IMR-90 (cell line): Measurements from ENCODE around the gene MEIS3. TPM values are rescaled to one million over a fixed set of nuclear protein-coding genes. Genes with fewer than 3 reads are reported as not detected.
"Not testable (repeated sequence)": the region's sequence is repeated elsewhere in the genome, so short reads cannot be mapped to it uniquely, and the experiment has no call there.

Source experiments
- ATAC-seq: fragments of 200-7000 bp; cut with Tn5 transposase; 2 replicates; pipeline ENCODE4 v1.9.1; 2020; ENCODE audit warnings: low read depth, mild to moderate bottlenecking, moderate library complexity
- BruUV-seq: library from RNA; stranded (reverse); fragments of 400-500 nt; replicated peaks from 2 replicates; lab custom pipeline; 2021; lab: Mats Ljungman, UMichigan
- CTCF ChIA-PET: fragments of 300-600 bp; formaldehyde crosslinking; extraction: SDS; loops from one replicate; lab custom pipeline; 2021; ENCODE audit warnings: antibody characterized with exemption; lab: Yijun Ruan, JAX
- POLR2A ChIA-PET: fragments of 300-600 bp; sonication (Branson Sonifier 250); formaldehyde crosslinking; loops from one replicate; lab custom pipeline; 2022; ENCODE audit warnings: antibody characterized with exemption; ENCODE audit not compliant: unreplicated experiment; lab: Charles Lee
- DNase-seq: peaks from one replicate; pipeline ENCODE4 v3.0.0; 2013
- H2AFZ ChIP-seq: replicated peaks from 2 replicates; pipeline ENCODE3; 2013; ENCODE audit warnings: low read length, mild to moderate bottlenecking; ENCODE audit not compliant: poor library complexity
- H2AK5ac ChIP-seq: 2 replicates; pipeline ENCODE4 v1.6.1; 2013; ENCODE audit warnings: low read depth, low read length, inconsistent platforms
- H2AK9ac ChIP-seq: replicated peaks from 2 replicates; pipeline ENCODE3; 2013; ENCODE audit warnings: mild to moderate bottlenecking, low read depth, low read length, moderate library complexity; ENCODE audit not compliant: poor library complexity
- H2BK120ac ChIP-seq: 2 replicates; pipeline ENCODE4 v1.6.1; 2013; ENCODE audit warnings: low read depth, low read length, inconsistent platforms
- H2BK15ac ChIP-seq: 3 replicates; pipeline ENCODE4 v1.6.1; 2013; ENCODE audit warnings: low read depth, low read length, inconsistent platforms
- H2BK20ac ChIP-seq: 2 replicates; pipeline ENCODE4 v1.6.1; 2013; ENCODE audit warnings: low read depth, mild to moderate bottlenecking, inconsistent platforms, low read length, moderate library complexity
- H2BK5ac ChIP-seq: 2 replicates; pipeline ENCODE4 v1.6.1; 2013; ENCODE audit warnings: mild to moderate bottlenecking, low read depth, low read length, inconsistent platforms; ENCODE audit not compliant: poor library complexity, severe bottlenecking
- H3K14ac ChIP-seq: replicated peaks from 2 replicates; pipeline ENCODE4 v1.6.1; 2013; ENCODE audit warnings: low read depth, low read length, inconsistent platforms
- H3K18ac ChIP-seq: 2 replicates; pipeline ENCODE4 v1.6.1; 2013; ENCODE audit warnings: low read depth, low read length, control low read depth
- H3K23ac ChIP-seq: 2 replicates; pipeline ENCODE4 v1.6.1; 2013; ENCODE audit warnings: low read depth, low read length, inconsistent platforms
- H3K27ac ChIP-seq: 2 replicates; pipeline ENCODE4 v1.5.1; 2013; ENCODE audit warnings: mild to moderate bottlenecking, control low read depth, low read length; ENCODE audit not compliant: insufficient read depth
- H3K27me3 ChIP-seq: 2 replicates; pipeline ENCODE4 v1.6.1; 2013; ENCODE audit warnings: low read length; ENCODE audit not compliant: control insufficient read depth, insufficient read depth
- H3K36me3 ChIP-seq: 2 replicates; pipeline ENCODE4 v1.6.1; 2013; ENCODE audit warnings: low read length, mixed read lengths; ENCODE audit not compliant: control insufficient read depth, insufficient read depth
- H3K4ac ChIP-seq: 2 replicates; pipeline ENCODE4 v1.6.1; 2013; ENCODE audit warnings: low read depth, low read length, inconsistent platforms
- H3K4me1 ChIP-seq: 2 replicates; pipeline ENCODE4 v1.6.1; 2013; ENCODE audit warnings: low read length, mixed read lengths; ENCODE audit not compliant: control insufficient read depth, insufficient read depth
- H3K4me2 ChIP-seq: 2 replicates; pipeline ENCODE4 v1.6.1; 2013; ENCODE audit warnings: low read depth, mild to moderate bottlenecking, control low read depth, low read length, moderate library complexity
- H3K4me3 ChIP-seq: 2 replicates; pipeline ENCODE4 v1.5.1; 2013; ENCODE audit warnings: low read depth, mild to moderate bottlenecking, control low read depth, low read length, moderate library complexity; ENCODE audit not compliant: insufficient read depth
- H3K56ac ChIP-seq: 2 replicates; pipeline ENCODE4 v1.6.1; 2013; ENCODE audit warnings: low read length, inconsistent platforms; ENCODE audit not compliant: insufficient read depth; ENCODE audit errors: extremely low read depth
- H3K79me1 ChIP-seq, 2 experiments: 2 replicates each; pipeline ENCODE4 v1.6.1; 2013; ENCODE audit warnings: low read length in 2 of 2, inconsistent platforms in 1 of 2, low read depth in 1 of 2
- H3K9ac ChIP-seq: 2 replicates; pipeline ENCODE4 v1.6.1; 2013; ENCODE audit warnings: low read depth, low read length, control low read depth
- H3K9me1 ChIP-seq: 2 replicates; pipeline ENCODE4 v1.6.1; 2013; ENCODE audit warnings: low read length, inconsistent platforms; ENCODE audit not compliant: insufficient read depth
- H3K9me3 ChIP-seq: 2 replicates; pipeline ENCODE4 v1.6.1; 2013; ENCODE audit warnings: low read length; ENCODE audit not compliant: control insufficient read depth, insufficient read depth
- H4K20me1 ChIP-seq: 2 replicates; pipeline ENCODE4 v1.6.1; 2013; ENCODE audit warnings: low read length, inconsistent platforms; ENCODE audit not compliant: insufficient read depth
- H4K5ac ChIP-seq: 2 replicates; pipeline ENCODE4 v1.6.1; 2013; ENCODE audit warnings: mild to moderate bottlenecking, low read depth, low read length, control low read depth
- H4K8ac ChIP-seq, 2 experiments: 2 replicates each; pipeline ENCODE4 v1.6.1; 2013; ENCODE audit warnings: low read depth in 2 of 2, low read length in 2 of 2, control low read depth in 1 of 2, inconsistent platforms in 1 of 2
- H4K91ac ChIP-seq: 2 replicates; pipeline ENCODE4 v1.6.1; 2013; ENCODE audit warnings: low read depth, low read length, inconsistent platforms; ENCODE audit not compliant: insufficient read depth
- WGBS, 2 experiments: methylation state at CpG; one replicate each; pipeline versions ENCODE4 v1.1.5 to v1.1.7; 2013; ENCODE audit warnings: missing lambda C conversion rate in 2 of 2; ENCODE audit not compliant: insufficient read length in 1 of 2; ENCODE audit errors: extremely low coverage in 2 of 2; 5-methylcytosine and 5-hydroxymethylcytosine counted together
- dilution Hi-C: fragments of 300-500 bp; cut with HindIII; formaldehyde crosslinking; loops from one replicate; pipeline ENCODE4 v1.14.3; 2018; ENCODE audit warnings: low sequenced_read_pairs; ENCODE audit not compliant: unreplicated experiment
- in situ Hi-C: fragments of 300-500 bp; cut with MboI; formaldehyde crosslinking; loops from 3 replicates; pipeline ENCODE4 v1.14.3; 2019; ENCODE audit warnings: low sequenced_read_pairs, inconsistent platforms, mixed read lengths
- intact Hi-C: fragments of 100-400 bp; cut with micrococcal nuclease; formaldehyde crosslinking; loops from 2 replicates; pipeline ENCODE4 v1.10.0; 2022
- polyA plus RNA-seq, 3 experiments: library from polyadenylated mRNA; depleted of rRNA; stranded (reverse); fragments of >200 nt; gene quantifications; 2 replicates each; pipeline ENCODE4 v1.2.3, GENCODE V29; 2012; ENCODE audit warnings: low replicate concordance in 1 of 3
- total RNA-seq: library from RNA; depleted of rRNA; stranded (reverse); fragments of >200 nt; gene quantifications from 2 replicates; pipeline ENCODE4 v1.2.3, GENCODE V29; 2012

The MEIS3 gene
- total and polyA plus RNA-seq, 2 of the 4 experiments (the other 2 are of a cell fraction), result 32.4 to 33.0 TPM

GRCh38 chr19:47411696-47412095, 7.6 kb downstream of the MEIS3 start:
- peaks cover 37% of the 10 kb centered on the region for H3K36me3 ChIP-seq
- H3K14ac ChIP-seq, H3K79me1 ChIP-seq, H2BK5ac ChIP-seq, H3K9ac ChIP-seq, H2BK20ac ChIP-seq, intact Hi-C loops, in situ Hi-C loops, H2AFZ ChIP-seq, H3K4me2 ChIP-seq, H2AK9ac ChIP-seq, H3K4me1 ChIP-seq, H3K18ac ChIP-seq, BruUV-seq, H4K91ac ChIP-seq, ATAC-seq, H3K56ac ChIP-seq, H3K27me3 ChIP-seq, H3K9me3 ChIP-seq, DNase-seq, H2BK15ac ChIP-seq, POLR2A ChIA-PET, H3K4ac ChIP-seq, H3K27ac ChIP-seq, H2AK5ac ChIP-seq, H2BK120ac ChIP-seq, H4K8ac ChIP-seq, dilution Hi-C loops, H3K4me3 ChIP-seq, H3K23ac ChIP-seq, H4K5ac ChIP-seq: not testable (repeated sequence)
- WGBS, 2 experiments, result 80% methylated on average over 5 of the region's 9 CpGs; no CpG with 5 or more reads in 1 of the 2 experiments
- CTCF ChIA-PET, result interaction anchor here (0.9 kb wide), 1 partner anchor 21 kb away, joined by 5 read pairs; no protein-coding TSS in a partner anchor
- H3K9me1 ChIP-seq, result peaks cover 11% of the 10 kb centered on the region; the same call in 1 of the 2 replicates
- peaks cover 17% of the 10 kb centered on the region for H4K20me1 ChIP-seq
